Mucosa of descending colon (tissue), 3 donors: ENCODE results near the gene STEAP1B. TPM values are rescaled to one million over a fixed set of nuclear protein-coding genes. Genes with fewer than 3 reads are reported as not detected.
"Not testable (repeated sequence)": the region's sequence is repeated elsewhere in the genome, so short reads cannot be mapped to it uniquely, and the experiment has no call there.

Experiments
- ATAC-seq: fragments of 200-7000 bp; cut with Tn5 transposase; one replicate; pipeline ENCODE4 v1.9.1; 2020; ENCODE audit warnings: mild to moderate bottlenecking, moderate library complexity
- DNase-seq, 3 donors: peaks; one replicate each; pipeline ENCODE4 v3.0.0-alpha.2; 2020
- H3K36me3 ChIP-seq: fragments of 200-600 bp; one replicate; pipeline ENCODE4 v1.8.0; 2021; ENCODE audit warnings: low read depth, mild to moderate bottlenecking
- H3K4me1 ChIP-seq: fragments of 200-600 bp; one replicate; pipeline ENCODE4 v1.8.0; 2021; ENCODE audit warnings: low read depth, mild to moderate bottlenecking
- H3K4me3 ChIP-seq: fragments of 200-600 bp; one replicate; pipeline ENCODE4 v1.8.0; 2021; ENCODE audit warnings: mild to moderate bottlenecking
- H3K9me3 ChIP-seq: fragments of 200-600 bp; one replicate; pipeline ENCODE4 v1.8.0; 2021; ENCODE audit warnings: mild to moderate bottlenecking
- CTCF ChIP-seq: fragments of 200-600 bp; IDR thresholded peaks from one replicate; pipeline ENCODE4 v1.8.0; 2022; ENCODE audit warnings: antibody characterized with exemption, mild to moderate bottlenecking
- intact Hi-C, 2 donors: fragments of 100-400 bp; cut with DNase I in 1 of 2; cut with micrococcal nuclease in 1 of 2; formaldehyde crosslinking; loops; one replicate each; pipeline versions ENCODE4 v1.11.0 to v1.11.1; 2022; cut with DNase I, micrococcal nuclease
- total RNA-seq, 3 donors: library from RNA; stranded (reverse); fragmentation: NEBNext Ultra II Directional in 2 of 3; extraction: Animal tissue kit (Norgen Biotek cat#: 25700) in 2 of 3; gene quantifications; one replicate each; pipeline versions ENCODE4 v1.2.1 to v1.2.4, GENCODE V29; 2021 to 2023
- donor health status: DM: no; HTN: no; CAD: no; lungs with moderate emphysema.
- donor health status: DM: no; HTN: no; CAD: no.
- donor health status: DM: no; HTN: yes; CAD: no.

STEAP1B gene
- total RNA-seq, 3 donors from 2014 or later, result 0.77 to 1.0 TPM; not detected in 1

- peak in 2 of 3 donors; percentile 52 to 65 for DNase-seq
Measured at GRCh38 chr7:22443370-22444180, 56.4 kb downstream of the STEAP1B start.

GRCh38 chr7:22442882-22443369 is 57.1 kb downstream of the STEAP1B start:
- Histone ChIP-seq H3K4me3 (no peak overlapping the region), H3K36me3 (no peaks in the 10 kb centered on the region), H3K4me1 (peaks cover 29% of the 10 kb centered on the region), H3K9me3 (no peaks in the 10 kb centered on the region)
- TF ChIP-seq CTCF, result no peak
- DNase-seq (peak in 2 of 3 donors; percentile 16 to 39), ATAC-seq (no peak)
- intact Hi-C loops, result no loop called here

More at GRCh38 chr7:22443370-22444180, 56.4 kb downstream of the STEAP1B start:
- peaks cover 29% of the 10 kb centered on the region for H3K4me1 ChIP-seq
- H3K9me3 ChIP-seq, result no peaks in the 10 kb centered on the region
- no peaks in the 10 kb centered on the region for H3K36me3 ChIP-seq
- H3K4me3 ChIP-seq, result no peak overlapping the region
- intact Hi-C loops, result no loop called here
- TF ChIP-seq CTCF, result no peak
- ATAC-seq, result peak; percentile 83

- peak; percentile 4 for ATAC-seq
- peak in 2 of 3 donors; percentile 14 to 28 for DNase-seq
- H3K4me3 ChIP-seq, result no peak overlapping the region
- intact Hi-C loops, result no loop called here
- no peak for TF ChIP-seq CTCF
- H3K9me3 ChIP-seq, result no peaks in the 10 kb centered on the region
- H3K36me3 ChIP-seq, result no peaks in the 10 kb centered on the region
- H3K4me1 ChIP-seq, result peaks cover 29% of the 10 kb centered on the region
Measured at GRCh38 chr7:22442187-22442881, 57.7 kb downstream of the STEAP1B start.

GRCh38 chr7:22441157-22441556 is 58.8 kb downstream of the STEAP1B start:
- no peak overlapping the region for H3K4me3 ChIP-seq
- H3K9me3 ChIP-seq, result no peaks in the 10 kb centered on the region
- TF ChIP-seq CTCF, result no peak
- no peak for DNase-seq
- intact Hi-C loops, result no loop called here
- no peak for ATAC-seq
- peaks cover 29% of the 10 kb centered on the region for H3K4me1 ChIP-seq
- H3K36me3 ChIP-seq, result no peaks in the 10 kb centered on the region

- TF ChIP-seq CTCF, result no peak
- Histone ChIP-seq H3K9me3 (no peaks in the 10 kb centered on the region), H3K4me1 (peaks cover 13% of the 10 kb centered on the region), H3K36me3 (no peaks in the 10 kb centered on the region), H3K4me3 (no peak overlapping the region)
- intact Hi-C loops, result no loop called here
- DNase-seq, result no peak
- no peak for ATAC-seq
Measured at GRCh38 chr7:22438994-22439393, 61.0 kb downstream of the STEAP1B start.

- DNase-seq, ATAC-seq, H3K9me3 ChIP-seq, H3K4me3 ChIP-seq, H3K4me1 ChIP-seq, H3K36me3 ChIP-seq, intact Hi-C loops: not testable (repeated sequence)
Measured at GRCh38 chr7:22436552-22436951, 63.4 kb downstream of the STEAP1B start.
